Measurements from ENCODE around the gene CTBP2.

The CTBP2 gene

GRCh38 chr10:124944982-124945381, 215.4 kb downstream of the CTBP2 start:
- H2BK120ac ChIP-seq (ENCODE audit: low read depth, low read length) = no peak overlapping the region
- H3K4me2 ChIP-seq (ENCODE audit: insufficient read depth, low read length, poor library complexity, severe bottlenecking) = no peak overlapping the region
- no peak overlapping the region for H3K27ac ChIP-seq (replicated peaks; ENCODE audit: low read length)
- H2BK12ac ChIP-seq (ENCODE audit: low read length) = no peak overlapping the region
- no peaks in the 10 kb centered on the region for H3K27me3 ChIP-seq (ENCODE audit: control insufficient read depth in 3 of 3, insufficient read depth in 3 of 3, low read depth in 1 of 3, low read length in 3 of 3)
- no peak overlapping the region for H2AFZ ChIP-seq (ENCODE audit: low read length)
- H4K8ac ChIP-seq (ENCODE audit: low read depth, low read length) = no peak overlapping the region
- H3K4me1 ChIP-seq (ENCODE audit: control insufficient read depth in 2 of 2, insufficient read depth in 1 of 2, low read depth in 1 of 2, low read length in 2 of 2) = no peaks in the 10 kb centered on the region
- H3K9me3 ChIP-seq (replicated peaks in 1 of 2; ENCODE audit: control insufficient read depth in 2 of 2, insufficient read depth in 1 of 2, low read depth in 1 of 2, low read length in 2 of 2) = no peaks in the 10 kb centered on the region
- no peak overlapping the region for H4K91ac ChIP-seq (ENCODE audit: low read depth, low read length, poor library complexity)
- DNase-seq (ENCODE audit: low spot score) = no peak
- H2BK5ac ChIP-seq (ENCODE audit: low read length) = no peak overlapping the region
- peaks cover 3% of the 10 kb centered on the region for H3K79me1 ChIP-seq (ENCODE audit: low read depth, low read length)
- WGBS, 2 donors (ENCODE audit: extremely low coverage in 2 of 2, insufficient read length in 2 of 2, insufficient replicate concordance in 1 of 2) = no CpG with 5 or more reads among the region's 2 CpGs
- H3K14ac ChIP-seq (ENCODE audit: low read length) = no peak overlapping the region
- no peak overlapping the region for H2BK15ac ChIP-seq (ENCODE audit: low read length)
- no peak overlapping the region for H2AK5ac ChIP-seq (ENCODE audit: low read depth, low read length)
- H3K4ac ChIP-seq (ENCODE audit: low read length) = no peak overlapping the region
- H3K36me3 ChIP-seq (replicated peaks in 1 of 2; ENCODE audit: control insufficient read depth in 2 of 2, insufficient read depth in 2 of 2, low read length in 2 of 2) = peaks cover 2 to 69% of the 10 kb centered on the region in 2 donors
- H3K23ac ChIP-seq (ENCODE audit: low read depth, low read length, poor library complexity) = no peak overlapping the region
- H3K9ac ChIP-seq (ENCODE audit: low read depth, low read length, poor library complexity) = no peak overlapping the region
- H3K4me3 ChIP-seq (ENCODE audit: low read length in 2 of 2) = no peak overlapping the region
- no peak overlapping the region for H3K18ac ChIP-seq (ENCODE audit: low read length)

- no peak overlapping the region for H2BK15ac ChIP-seq (ENCODE audit: low read length)
- H3K23ac ChIP-seq (ENCODE audit: low read depth, low read length, poor library complexity) = no peak overlapping the region
- no peak overlapping the region for H3K9ac ChIP-seq (ENCODE audit: low read depth, low read length, poor library complexity)
- no CpG with 5 or more reads among the region's 9 CpGs for WGBS, 2 donors (ENCODE audit: extremely low coverage in 2 of 2, insufficient read length in 2 of 2, insufficient replicate concordance in 1 of 2)
- H3K27me3 ChIP-seq (ENCODE audit: control insufficient read depth in 3 of 3, insufficient read depth in 3 of 3, low read depth in 1 of 3, low read length in 3 of 3) = no peaks in the 10 kb centered on the region
- no peak overlapping the region for H3K4ac ChIP-seq (ENCODE audit: low read length)
- H2AK5ac ChIP-seq (ENCODE audit: low read depth, low read length) = no peak overlapping the region
- H2BK5ac ChIP-seq (ENCODE audit: low read length) = no peak overlapping the region
- H3K18ac ChIP-seq (ENCODE audit: low read length) = no peak overlapping the region
- no peak overlapping the region for H4K91ac ChIP-seq (ENCODE audit: low read depth, low read length, poor library complexity)
- no peaks in the 10 kb centered on the region for H3K4me1 ChIP-seq (ENCODE audit: control insufficient read depth in 2 of 2, insufficient read depth in 1 of 2, low read depth in 1 of 2, low read length in 2 of 2)
- no peak overlapping the region for H3K4me2 ChIP-seq (ENCODE audit: insufficient read depth, low read length, poor library complexity, severe bottlenecking)
- no peak overlapping the region for H2BK120ac ChIP-seq (ENCODE audit: low read depth, low read length)
- no peak overlapping the region for H3K4me3 ChIP-seq (ENCODE audit: low read length in 2 of 2)
- no peak overlapping the region for H2AFZ ChIP-seq (ENCODE audit: low read length)
- no peak overlapping the region for H4K8ac ChIP-seq (ENCODE audit: low read depth, low read length)
- H2BK12ac ChIP-seq (ENCODE audit: low read length) = no peak overlapping the region
- no peak overlapping the region for H3K14ac ChIP-seq (ENCODE audit: low read length)
- DNase-seq (ENCODE audit: low spot score) = no peak
- peaks cover 2 to 56% of the 10 kb centered on the region in 2 donors for H3K36me3 ChIP-seq (replicated peaks in 1 of 2; ENCODE audit: control insufficient read depth in 2 of 2, insufficient read depth in 2 of 2, low read length in 2 of 2)
- H3K79me1 ChIP-seq (ENCODE audit: low read depth, low read length) = peaks cover 3% of the 10 kb centered on the region
- no peak overlapping the region for H3K27ac ChIP-seq (replicated peaks; ENCODE audit: low read length)
- no peaks in the 10 kb centered on the region for H3K9me3 ChIP-seq (replicated peaks in 1 of 2; ENCODE audit: control insufficient read depth in 2 of 2, insufficient read depth in 1 of 2, low read depth in 1 of 2, low read length in 2 of 2)
Measured at GRCh38 chr10:124943301-124944092, 216.9 kb downstream of the CTBP2 start.

GRCh38 chr10:124942317-124943169, 217.8 kb downstream of the CTBP2 start:
- no peak overlapping the region for H2AK5ac ChIP-seq (ENCODE audit: low read depth, low read length)
- H2AFZ ChIP-seq (ENCODE audit: low read length) = no peak overlapping the region
- no peak overlapping the region for H3K27ac ChIP-seq (replicated peaks; ENCODE audit: low read length)
- no peak overlapping the region for H2BK5ac ChIP-seq (ENCODE audit: low read length)
- H3K4me3 ChIP-seq (ENCODE audit: low read length in 2 of 2) = no peak overlapping the region
- no peaks in the 10 kb centered on the region for H3K9me3 ChIP-seq (replicated peaks in 1 of 2; ENCODE audit: control insufficient read depth in 2 of 2, insufficient read depth in 1 of 2, low read depth in 1 of 2, low read length in 2 of 2)
- no peak overlapping the region for H4K8ac ChIP-seq (ENCODE audit: low read depth, low read length)
- H2BK12ac ChIP-seq (ENCODE audit: low read length) = no peak overlapping the region
- H3K27me3 ChIP-seq (ENCODE audit: control insufficient read depth in 3 of 3, insufficient read depth in 3 of 3, low read depth in 1 of 3, low read length in 3 of 3) = no peaks in the 10 kb centered on the region
- H3K4ac ChIP-seq (ENCODE audit: low read length) = no peak overlapping the region
- no peak for DNase-seq (ENCODE audit: low spot score)
- no CpG with 5 or more reads among the region's 11 CpGs for WGBS, 2 donors (ENCODE audit: extremely low coverage in 2 of 2, insufficient read length in 2 of 2, insufficient replicate concordance in 1 of 2)
- no peak overlapping the region for H2BK120ac ChIP-seq (ENCODE audit: low read depth, low read length)
- no peak overlapping the region for H2BK15ac ChIP-seq (ENCODE audit: low read length)
- no peak overlapping the region for H3K4me2 ChIP-seq (ENCODE audit: insufficient read depth, low read length, poor library complexity, severe bottlenecking)
- no peak overlapping the region for H3K23ac ChIP-seq (ENCODE audit: low read depth, low read length, poor library complexity)
- peaks cover 3% of the 10 kb centered on the region for H3K79me1 ChIP-seq (ENCODE audit: low read depth, low read length)
- no peaks in the 10 kb centered on the region for H3K4me1 ChIP-seq (ENCODE audit: control insufficient read depth in 2 of 2, insufficient read depth in 1 of 2, low read depth in 1 of 2, low read length in 2 of 2)
- H3K14ac ChIP-seq (ENCODE audit: low read length) = no peak overlapping the region
- H3K18ac ChIP-seq (ENCODE audit: low read length) = no peak overlapping the region
- no peak overlapping the region for H4K91ac ChIP-seq (ENCODE audit: low read depth, low read length, poor library complexity)
- peaks cover 2 to 47% of the 10 kb centered on the region in 2 donors for H3K36me3 ChIP-seq (replicated peaks in 1 of 2; ENCODE audit: control insufficient read depth in 2 of 2, insufficient read depth in 2 of 2, low read length in 2 of 2)
- H3K9ac ChIP-seq (ENCODE audit: low read depth, low read length, poor library complexity) = no peak overlapping the region

- WGBS, 2 donors (ENCODE audit: extremely low coverage in 2 of 2, insufficient read length in 2 of 2, insufficient replicate concordance in 1 of 2) = no CpG with 5 or more reads among the region's 4 CpGs
- no peak within 1 kb of the TSS for H3K23ac ChIP-seq (ENCODE audit: low read depth, low read length, poor library complexity)
- peaks cover 2 to 40% of the 10 kb centered on the region in 2 donors for H3K36me3 ChIP-seq (replicated peaks in 1 of 2; ENCODE audit: control insufficient read depth in 2 of 2, insufficient read depth in 2 of 2, low read length in 2 of 2)
- no peak within 1 kb of the TSS for H3K18ac ChIP-seq (ENCODE audit: low read length)
- no peak within 1 kb of the TSS for H2AFZ ChIP-seq (ENCODE audit: low read length)
- H3K9ac ChIP-seq (ENCODE audit: low read depth, low read length, poor library complexity) = no peak within 1 kb of the TSS
- H3K4me3 ChIP-seq (ENCODE audit: low read length in 2 of 2) = no peak within 1 kb of the TSS
- peaks cover 3% of the 10 kb centered on the region for H3K79me1 ChIP-seq (ENCODE audit: low read depth, low read length)
- no peak within 1 kb of the TSS for H2BK120ac ChIP-seq (ENCODE audit: low read depth, low read length)
- H2BK5ac ChIP-seq (ENCODE audit: low read length) = no peak within 1 kb of the TSS
- no peak for DNase-seq (ENCODE audit: low spot score)
- H3K14ac ChIP-seq (ENCODE audit: low read length) = no peak within 1 kb of the TSS
- no peak within 1 kb of the TSS for H2BK15ac ChIP-seq (ENCODE audit: low read length)
- no peaks in the 10 kb centered on the region for H3K27me3 ChIP-seq (ENCODE audit: control insufficient read depth in 3 of 3, insufficient read depth in 3 of 3, low read depth in 1 of 3, low read length in 3 of 3)
- H3K4ac ChIP-seq (ENCODE audit: low read length) = no peak within 1 kb of the TSS
- no peak within 1 kb of the TSS for H2BK12ac ChIP-seq (ENCODE audit: low read length)
- H3K27ac ChIP-seq (replicated peaks; ENCODE audit: low read length) = no peak within 1 kb of the TSS
- no peaks in the 10 kb centered on the region for H3K9me3 ChIP-seq (replicated peaks in 1 of 2; ENCODE audit: control insufficient read depth in 2 of 2, insufficient read depth in 1 of 2, low read depth in 1 of 2, low read length in 2 of 2)
- no peak within 1 kb of the TSS for H4K8ac ChIP-seq (ENCODE audit: low read depth, low read length)
- H3K4me2 ChIP-seq (ENCODE audit: insufficient read depth, low read length, poor library complexity, severe bottlenecking) = no peak within 1 kb of the TSS
- no peak within 1 kb of the TSS for H2AK5ac ChIP-seq (ENCODE audit: low read depth, low read length)
- H4K91ac ChIP-seq (ENCODE audit: low read depth, low read length, poor library complexity) = no peak within 1 kb of the TSS
- no peaks in the 10 kb centered on the region for H3K4me1 ChIP-seq (ENCODE audit: control insufficient read depth in 2 of 2, insufficient read depth in 1 of 2, low read depth in 1 of 2, low read length in 2 of 2)
Measured at GRCh38 chr10:124941823-124942222, 218.5 kb downstream of the CTBP2 start, which contains the start of gene ZRANB1. Gene ZRANB1, plus strand, starts transcription at chr10:124942123. Its CDS starts 371 bp downstream, at chr10:124942494.
